GM12891 (cell line): Measurements from ENCODE around the gene POGZ.
"Not testable (repeated sequence)": the region's sequence is repeated elsewhere in the genome, so short reads cannot be mapped to it uniquely, and the experiment has no call there.

Source experiments
- PAX5 ChIP-seq: IDR thresholded peaks from 2 replicates; pipeline ENCODE4 v1.6.1; 2011; ENCODE audit warnings: low read length, moderate library complexity, mild to moderate bottlenecking; ENCODE audit not compliant: insufficient read depth, severe bottlenecking
- POLR2A ChIP-seq: IDR thresholded peaks from 2 replicates; pipeline ENCODE4 v1.6.1; 2011; ENCODE audit warnings: low read depth, low read length, control low read depth
- POLR2AphosphoS5 ChIP-seq: IDR thresholded peaks from 2 replicates; pipeline ENCODE4 v1.6.1; 2011; ENCODE audit warnings: low read depth, low read length, control low read depth

- TF ChIP-seq PAX5, POLR2AphosphoS5, POLR2A: not testable (repeated sequence)
These were observed 63.0 kb downstream of the POGZ start for GRCh38 chr1:151396265-151396664.
